HG03175 (cell line): Measurements from ENCODE around the gene IL24.

ENCODE experiments used
- ATAC-seq: cut with Tn5 transposase; IDR thresholded peaks from one replicate; pipeline ENCODE4 v1.9.1; 2021; ENCODE audit warnings: mild to moderate bottlenecking, moderate library complexity; ENCODE audit not compliant: unreplicated experiment

Gene IL24

GRCh38 chr1:206878456-206878855, 18.8 kb upstream of the IL24 start:
- no peak for ATAC-seq

GRCh38 chr1:206880314-206880713, 16.9 kb upstream of the IL24 start:
- ATAC-seq: no peak

DNA sequence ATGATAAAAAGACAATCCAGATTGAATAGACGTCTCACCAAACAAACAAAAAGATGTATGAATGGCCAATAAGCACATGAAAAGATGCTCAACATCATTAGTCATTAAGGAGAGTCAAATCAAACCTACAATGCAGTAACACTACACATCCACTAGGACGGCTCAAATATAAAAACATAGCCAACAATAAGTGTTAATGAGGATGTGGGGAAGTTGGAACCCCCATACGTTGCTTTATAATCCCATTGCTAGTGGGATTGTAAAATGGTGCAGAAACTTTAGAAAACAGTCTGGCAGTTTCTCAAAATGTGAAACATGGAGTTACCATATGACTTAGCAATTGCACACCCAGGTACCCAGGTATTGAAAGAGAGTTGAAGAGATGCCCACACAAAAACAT, 14.7 kb upstream of the IL24 start:
- ATAC-seq: no peak

GRCh38 chr1:206883160-206883559, 14.1 kb upstream of the IL24 start:
- no peak for ATAC-seq

GRCh38 chr1:206883876-206884275, 13.4 kb upstream of the IL24 start:
- ATAC-seq: no peak

DNA sequence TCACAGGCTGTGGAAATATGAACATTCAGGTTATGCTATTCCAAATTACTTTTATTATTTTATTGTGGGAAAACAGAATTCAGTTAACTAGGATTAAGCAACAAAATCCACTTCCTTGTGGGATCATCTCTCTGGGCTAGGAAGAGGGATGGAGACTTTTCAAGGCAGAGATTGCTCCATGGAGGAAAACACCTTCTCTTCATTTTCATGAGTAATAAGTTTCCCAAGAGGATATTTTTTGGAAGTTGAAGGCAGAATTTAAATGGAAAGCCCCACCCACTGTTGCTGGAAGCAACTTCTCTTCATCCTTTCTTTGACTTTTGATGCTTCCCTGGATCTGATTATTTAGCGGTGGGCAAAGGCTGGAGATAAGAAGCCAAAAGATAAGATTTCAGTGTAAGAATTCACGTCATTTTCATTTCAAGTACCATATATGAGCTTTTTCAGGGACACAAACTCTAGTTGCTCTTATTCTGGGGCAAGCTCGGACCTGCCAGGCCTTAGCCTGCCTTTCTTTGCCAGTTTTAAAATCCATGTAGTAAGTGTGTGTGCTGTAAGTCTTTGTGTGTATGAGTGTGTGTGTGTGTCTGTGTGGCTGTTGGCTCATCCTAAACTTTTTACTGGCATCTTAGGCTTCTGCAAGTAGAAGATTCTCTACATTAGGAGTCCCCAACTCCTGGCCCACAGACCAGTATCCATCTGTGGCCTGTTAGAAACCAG, 11.7 kb upstream of the IL24 start:
- ATAC-seq: no peak

- no peak for ATAC-seq
These were observed 10.4 kb upstream of the IL24 start for GRCh38 chr1:206886831-206887230.

- ATAC-seq: no peak
These were observed 9.5 kb upstream of the IL24 start for GRCh38 chr1:206887701-206888100.

GRCh38 chr1:206890125-206891060, 6.8 kb upstream of the IL24 start:
- no peak for ATAC-seq

GRCh38 chr1:206891412-206891811, 5.8 kb upstream of the IL24 start:
- ATAC-seq: no peak

DNA sequence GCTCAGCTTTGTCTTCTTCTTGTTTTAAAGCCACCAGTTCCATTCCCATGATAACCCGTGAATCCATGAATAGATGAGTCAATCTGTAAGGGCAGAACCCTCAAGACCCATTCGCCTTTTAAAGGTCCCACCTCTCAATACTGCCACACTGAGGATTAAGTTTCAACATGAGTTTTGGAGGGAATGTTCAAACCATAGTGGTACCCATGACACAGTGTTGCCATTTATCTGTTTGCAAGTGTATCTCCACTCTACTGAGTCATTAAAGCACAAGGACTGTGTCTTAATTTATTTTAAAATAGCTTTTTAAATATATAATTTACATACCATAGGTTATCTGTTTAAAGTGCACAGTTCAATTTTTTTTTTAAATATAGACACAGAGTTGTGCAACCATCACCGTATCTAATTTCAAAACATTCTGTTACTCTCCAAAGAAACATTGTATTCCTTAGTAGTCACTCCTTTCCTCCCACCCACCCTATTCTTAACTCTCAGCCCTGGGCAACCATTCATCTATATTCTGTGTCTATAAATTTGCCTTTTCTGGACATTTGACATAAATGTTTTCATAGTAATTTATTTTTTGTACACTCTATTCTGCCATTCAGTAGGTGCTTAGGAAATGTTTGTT, 4.8 kb upstream of the IL24 start:
- ATAC-seq: no peak

DNA sequence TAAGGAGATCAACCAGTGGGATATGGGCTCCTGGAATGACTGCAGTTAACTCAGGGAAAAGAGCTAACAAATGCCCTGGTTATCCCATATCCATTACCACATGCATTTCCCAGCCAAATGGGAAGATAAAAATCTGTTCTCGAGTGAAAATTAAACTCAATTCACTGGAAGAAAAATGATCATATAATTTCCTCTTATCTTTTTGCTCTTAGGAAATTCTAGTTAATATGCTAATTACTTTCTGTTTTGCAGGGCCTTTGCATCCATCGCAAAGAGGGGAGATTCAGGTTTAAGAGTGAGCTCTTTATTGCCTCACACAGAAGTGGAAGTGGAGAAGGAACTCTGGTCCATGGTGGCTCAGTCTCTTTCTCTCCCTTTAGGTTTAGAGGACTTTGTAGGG, 3.9 kb upstream of the IL24 start:
- no peak for ATAC-seq

DNA sequence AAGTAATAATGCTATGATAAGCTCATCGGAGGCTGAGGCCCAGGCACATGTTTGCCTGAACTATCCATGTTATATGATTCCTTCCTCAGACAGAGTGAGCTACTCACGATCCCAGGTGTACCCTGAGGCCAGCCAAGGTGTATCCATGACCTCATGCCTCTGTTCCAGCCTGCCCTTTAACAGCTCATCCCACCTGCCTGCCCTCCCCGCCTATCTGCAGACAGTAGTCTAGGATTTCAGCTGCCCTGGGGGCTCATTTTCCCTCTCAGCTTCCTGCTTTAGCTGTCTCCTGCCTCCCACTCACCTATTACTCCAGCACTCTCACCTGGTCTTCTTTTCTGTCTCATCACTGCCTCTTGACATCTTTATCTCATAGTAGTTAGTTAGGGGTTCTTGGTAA, 1.9 kb upstream of the IL24 start:
- no peak for ATAC-seq

DNA sequence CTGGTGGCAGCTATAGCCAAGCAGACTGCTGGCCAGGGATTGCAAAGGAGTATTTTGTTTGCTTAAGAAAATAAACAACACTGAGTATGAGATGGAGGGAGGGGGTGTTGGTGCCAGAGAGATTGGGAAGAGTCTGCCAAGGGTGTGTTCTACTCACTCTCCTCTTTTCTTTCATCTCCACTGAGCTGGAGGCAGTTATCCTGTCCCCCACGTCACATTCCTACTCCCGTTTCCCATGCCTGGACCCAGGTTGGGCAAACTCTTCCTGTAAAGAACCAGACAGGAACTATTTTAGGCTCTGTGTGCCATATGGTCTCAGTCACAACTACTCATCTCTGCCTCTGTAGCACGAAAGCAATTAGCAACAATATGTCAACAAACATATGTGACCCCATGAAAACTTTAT, 1.4 kb upstream of the IL24 start:
- no peak for ATAC-seq

GRCh38 chr1:206896261-206896660, 982 bp upstream of the IL24 start:
- no peak for ATAC-seq

DNA sequence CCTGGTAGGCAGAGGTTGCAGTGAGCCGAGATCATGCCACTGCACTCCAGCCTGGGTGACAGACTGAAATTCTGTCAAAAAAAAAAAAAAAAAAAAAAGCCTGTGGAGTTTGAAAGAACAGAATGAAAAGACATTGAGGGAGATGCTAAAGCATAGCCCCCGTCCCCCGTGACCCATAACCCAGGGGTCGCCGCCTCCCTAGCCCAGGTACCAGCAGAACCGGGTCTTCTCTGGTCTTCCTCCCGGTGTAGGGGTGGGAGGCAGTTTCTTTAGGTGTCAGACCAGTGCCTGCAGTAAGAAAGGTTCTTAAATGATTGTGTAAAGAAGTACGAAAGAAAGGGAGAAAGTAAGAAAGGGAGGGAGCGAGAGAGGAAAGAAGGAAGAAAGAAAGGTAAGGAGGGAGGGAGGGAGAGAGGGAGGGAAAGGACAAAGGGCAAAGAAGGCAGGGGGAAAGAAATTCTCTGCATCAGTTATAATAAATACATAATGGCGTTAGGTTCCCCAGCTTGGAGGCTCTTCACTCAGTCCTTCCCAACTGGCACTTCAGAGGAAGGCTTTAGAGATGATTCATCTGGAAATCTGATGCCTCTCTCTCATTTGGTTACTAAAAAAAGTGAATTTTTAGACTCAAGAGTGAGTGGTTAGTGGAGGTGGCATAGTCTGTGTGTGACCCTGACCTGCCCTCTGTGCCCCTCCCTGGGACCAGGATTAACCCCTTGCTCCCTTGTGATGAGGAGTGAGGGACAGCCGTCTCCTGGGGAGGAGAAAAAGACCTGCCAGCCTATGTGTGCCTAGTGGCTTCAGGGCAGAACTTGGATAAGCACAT, 1.1 kb downstream of the IL24 start:
- ATAC-seq: no peak

DNA sequence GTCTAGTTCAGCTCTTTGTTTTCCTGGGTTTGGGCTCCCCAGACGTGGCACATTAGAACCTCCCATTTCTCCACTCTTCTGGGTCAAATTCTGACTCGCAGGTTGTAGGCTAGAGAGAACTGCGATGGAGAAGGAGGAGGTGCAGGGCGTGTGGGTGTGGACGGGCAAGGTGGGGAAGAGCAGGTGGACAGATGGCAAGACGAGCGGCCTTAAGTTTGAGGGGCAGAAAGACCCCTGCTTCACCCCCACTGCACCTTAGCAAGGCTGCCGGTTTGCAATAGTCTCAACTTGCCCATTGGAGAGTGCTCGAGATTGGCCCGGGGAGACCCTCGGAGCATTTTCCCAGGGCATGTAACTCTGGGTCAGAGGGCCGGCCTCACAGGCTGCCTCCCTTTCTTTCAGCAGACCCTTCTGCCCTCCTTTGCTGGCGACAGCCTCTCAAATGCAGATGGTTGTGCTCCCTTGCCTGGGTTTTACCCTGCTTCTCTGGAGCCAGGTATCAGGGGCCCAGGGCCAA, 1.7 kb downstream of the IL24 start:
- no peak for ATAC-seq

GRCh38 chr1:206899717-206900116, 2.5 kb downstream of the IL24 start:
- no peak for ATAC-seq

- ATAC-seq: no peak
These were observed 2.9 kb downstream of the IL24 start for GRCh38 chr1:206900149-206900548.

DNA sequence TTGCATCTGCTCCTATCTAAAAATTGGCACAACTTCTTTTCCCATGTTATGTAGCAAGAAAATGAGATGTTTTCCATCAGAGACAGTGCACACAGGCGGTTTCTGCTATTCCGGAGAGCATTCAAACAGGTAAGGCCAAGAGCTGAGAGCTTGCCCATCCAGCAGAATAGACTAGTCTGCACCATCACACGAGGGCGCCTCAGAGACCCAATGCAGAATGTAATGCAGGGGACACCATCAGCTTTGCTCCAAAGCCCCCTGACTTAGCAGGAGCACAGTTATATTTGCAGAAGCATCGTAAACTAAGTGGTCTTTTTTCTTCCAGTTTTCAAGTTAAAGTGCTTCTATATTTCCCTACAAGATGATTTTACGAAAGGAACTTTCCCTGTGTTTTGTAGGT, 4.7 kb downstream of the IL24 start:
- ATAC-seq: no peak

GRCh38 chr1:206902702-206903101, 5.5 kb downstream of the IL24 start:
- ATAC-seq: no peak
